HepG2 (cell line): ENCODE data around the gene ZBTB47. TPM values are rescaled to one million over a fixed set of nuclear protein-coding genes. Genes with fewer than 3 reads are reported as not detected.

Source experiments
- AHR ChIP-seq: IDR thresholded peaks from 2 replicates; pipeline ENCODE4 v1.6.1; 2018; ENCODE audit warnings: missing genetic modification reagents, missing compliant biosample characterization
- ATRX ChIP-seq: sonication (generic); formaldehyde crosslinking; IDR thresholded peaks from 2 replicates; pipeline ENCODE4 v1.4.0; 2020; ENCODE audit warnings: missing genetic modification reagents, borderline replicate concordance
- CBX5 ChIP-seq: sonication (generic); formaldehyde crosslinking; IDR thresholded peaks from 2 replicates; pipeline ENCODE4 v1.4.0; 2020; ENCODE audit warnings: missing genetic modification reagents, borderline replicate concordance
- FLYWCH1 ChIP-seq: sonication (generic); formaldehyde crosslinking; IDR thresholded peaks from 2 replicates; pipeline ENCODE4 v1.8.1; 2023; ENCODE audit warnings: mild to moderate bottlenecking, missing genetic modification reagents
- FOXO1 ChIP-seq: sonication (generic); formaldehyde crosslinking; IDR thresholded peaks from 2 replicates; pipeline ENCODE4 v1.4.0; 2020; ENCODE audit warnings: missing genetic modification reagents
- RARG ChIP-seq: sonication (generic); formaldehyde crosslinking; IDR thresholded peaks from 2 replicates; pipeline ENCODE4 v1.4.0; 2020; ENCODE audit warnings: low read depth, mild to moderate bottlenecking, missing genetic modification reagents
- SIN3A ChIP-seq: IDR thresholded peaks from 2 replicates; pipeline ENCODE4 v1.6.1; 2011; ENCODE audit warnings: low read depth, mild to moderate bottlenecking, control low read depth, low read length, borderline replicate concordance
- SMARCC2 ChIP-seq: fragments of 450-650 bp; IDR thresholded peaks from 2 replicates; pipeline ENCODE4 v1.6.1; 2017; ENCODE audit warnings: antibody characterized with exemption, mild to moderate bottlenecking
- TRIM24 ChIP-seq: sonication (generic); formaldehyde crosslinking; IDR thresholded peaks from 2 replicates; pipeline ENCODE4 v1.8.0; 2022; ENCODE audit warnings: mild to moderate bottlenecking, missing genetic modification reagents
- ZBTB8A ChIP-seq: sonication (generic); formaldehyde crosslinking; IDR thresholded peaks from 2 replicates; pipeline ENCODE4 v1.4.0; 2020; ENCODE audit warnings: mild to moderate bottlenecking, low read depth, missing genetic modification reagents, borderline replicate concordance
- ZFP90 ChIP-seq: sonication (generic); formaldehyde crosslinking; IDR thresholded peaks from 2 replicates; pipeline ENCODE4 v1.8.0; 2022; ENCODE audit warnings: missing genetic modification reagents, mild to moderate bottlenecking, inconsistent platforms, borderline replicate concordance
- ZNF124 ChIP-seq: sonication (generic); formaldehyde crosslinking; IDR thresholded peaks from 2 replicates; pipeline ENCODE4 v1.4.0; 2020; ENCODE audit warnings: missing genetic modification reagents
- ZNF160 ChIP-seq: sonication (generic); formaldehyde crosslinking; IDR thresholded peaks from 2 replicates; pipeline ENCODE4 v1.8.0; 2022; ENCODE audit warnings: mild to moderate bottlenecking, inconsistent platforms, missing genetic modification reagents
- ZNF17 ChIP-seq: sonication (generic); formaldehyde crosslinking; IDR thresholded peaks from 2 replicates; pipeline ENCODE4 v1.5.0; 2020; ENCODE audit warnings: mild to moderate bottlenecking, missing genetic modification reagents
- ZNF724P ChIP-seq: sonication (generic); formaldehyde crosslinking; IDR thresholded peaks from 2 replicates; pipeline ENCODE4 v1.8.0; 2022; ENCODE audit warnings: missing genetic modification reagents, borderline replicate concordance
- ZNF792 ChIP-seq: IDR thresholded peaks from 2 replicates; pipeline ENCODE4 v1.6.1; 2016
- ZNF879 ChIP-seq: sonication (generic); formaldehyde crosslinking; IDR thresholded peaks from 2 replicates; pipeline ENCODE4 v1.8.1; 2023; ENCODE audit warnings: missing genetic modification reagents
- ZSCAN12 ChIP-seq: sonication (generic); formaldehyde crosslinking; IDR thresholded peaks from 2 replicates; pipeline ENCODE4 v1.9.0; 2021; ENCODE audit warnings: mild to moderate bottlenecking, missing genetic modification reagents
- ZSCAN29 ChIP-seq: sonication (generic); formaldehyde crosslinking; conservative IDR thresholded peaks from 2 replicates; pipeline ENCODE4 v1.4.0; 2020; ENCODE audit warnings: mild to moderate bottlenecking, missing genetic modification reagents
- polyA plus RNA-seq, 8 experiments: library from polyadenylated mRNA; depleted of rRNA in 3 of 8; stranded (reverse) in 7 of 8; unstranded in 1 of 8; fragments of >200 nt; fragmentation: Illumina TruSeq in 4 of 8; extraction: Trizol in 4 of 8; gene quantifications; 2 replicates each; pipeline versions ENCODE4 v1.2.1 to v1.2.3, GENCODE V29; 2011 to 2016; ENCODE audit warnings: low read depth in 4 of 8, missing spikeins in 1 of 8, mixed read lengths in 1 of 8; ENCODE audit not compliant: insufficient read depth in 1 of 8
- total RNA-seq, 5 experiments: library from RNA; depleted of rRNA; stranded (reverse); fragments of >200 nt; fragmentation: Illumina TruSeq; extraction: Trizol; gene quantifications; 2 replicates each; pipeline ENCODE4 v1.2.3, GENCODE V29; 2016; ENCODE audit warnings: low read depth in 1 of 5
- TF ChIP-seq, protein P1 (sequence below): sonication (generic); formaldehyde crosslinking; IDR thresholded peaks from 2 replicates; pipeline ENCODE4 v1.4.0; 2020; ENCODE audit warnings: mild to moderate bottlenecking, missing genetic modification reagents
- TF ChIP-seq, protein P2 (sequence below): sonication (generic); formaldehyde crosslinking; IDR thresholded peaks from 2 replicates; pipeline ENCODE4 v1.4.0; 2020; ENCODE audit warnings: missing genetic modification reagents, borderline replicate concordance
- TF ChIP-seq, protein P3 (sequence below): sonication (generic); formaldehyde crosslinking; IDR thresholded peaks from 2 replicates; pipeline ENCODE4 v1.4.0; 2020; ENCODE audit warnings: missing genetic modification reagents, borderline replicate concordance

Gene ZBTB47
- total and polyA plus RNA-seq, 2 of the 13 experiments (the other 11 are each of a cell fraction or from before 2014, with no cell fraction given), result 1.5 to 3.1 TPM

DNA sequence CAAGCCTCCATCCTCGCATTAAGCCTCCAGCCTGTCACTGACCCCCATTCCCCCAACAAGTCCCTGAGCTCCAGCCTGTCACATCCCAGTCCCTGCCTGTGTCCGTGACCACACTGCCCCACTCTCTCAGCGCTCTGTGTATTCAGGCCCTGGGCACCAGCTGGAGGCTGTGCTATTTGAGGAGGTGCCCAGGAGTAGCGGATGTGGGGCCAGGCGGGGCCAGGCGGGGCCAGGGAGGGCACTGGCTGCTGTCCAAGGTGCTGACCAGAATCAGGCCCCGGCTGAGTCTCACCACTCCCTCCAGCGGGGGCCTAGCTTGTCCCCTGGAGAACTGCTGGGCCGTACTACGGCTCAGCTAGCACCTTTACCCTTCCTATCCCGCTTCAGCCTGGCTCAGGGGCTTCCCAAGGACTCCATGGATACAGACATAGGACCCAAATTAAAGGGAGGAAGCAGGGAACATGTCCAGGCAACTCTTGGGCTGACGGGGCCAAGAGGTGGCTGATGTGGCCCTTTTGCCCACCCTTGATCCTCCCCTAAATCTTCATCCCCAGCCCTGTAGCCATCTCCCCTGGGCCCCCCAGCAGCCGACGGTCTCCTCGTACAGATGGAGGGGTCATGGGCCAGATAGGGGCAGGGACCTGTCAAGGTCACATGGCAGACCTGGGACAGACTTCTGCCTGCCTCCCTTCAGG, 48.0 kb downstream of the ZBTB47 start (continued):
- TF ChIP-seq ZNF792 (CRISPR knock-in tag), result peak; percentile 94
- TF ChIP-seq ZNF160 (CRISPR knock-in tag), result peak; percentile 88
- no peak for TF ChIP-seq ZNF17
- peak; percentile 85; the same call in 1 of the 2 replicates for TF ChIP-seq ZNF124
- TF ChIP-seq, protein P1, sequence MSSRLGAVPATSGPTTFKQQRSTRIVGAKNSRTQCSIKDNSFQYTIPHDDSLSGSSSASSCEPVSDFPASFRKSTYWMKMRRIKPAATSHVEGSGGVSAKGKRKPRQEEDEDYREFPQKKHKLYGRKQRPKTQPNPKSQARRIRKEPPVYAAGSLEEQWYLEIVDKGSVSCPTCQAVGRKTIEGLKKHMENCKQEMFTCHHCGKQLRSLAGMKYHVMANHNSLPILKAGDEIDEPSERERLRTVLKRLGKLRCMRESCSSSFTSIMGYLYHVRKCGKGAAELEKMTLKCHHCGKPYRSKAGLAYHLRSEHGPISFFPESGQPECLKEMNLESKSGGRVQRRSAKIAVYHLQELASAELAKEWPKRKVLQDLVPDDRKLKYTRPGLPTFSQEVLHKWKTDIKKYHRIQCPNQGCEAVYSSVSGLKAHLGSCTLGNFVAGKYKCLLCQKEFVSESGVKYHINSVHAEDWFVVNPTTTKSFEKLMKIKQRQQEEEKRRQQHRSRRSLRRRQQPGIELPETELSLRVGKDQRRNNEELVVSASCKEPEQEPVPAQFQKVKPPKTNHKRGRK (CRISPR knock-in tag), result no peak
- TF ChIP-seq TRIM24 (CRISPR knock-in tag), result no peak
- TF ChIP-seq, protein P2, sequence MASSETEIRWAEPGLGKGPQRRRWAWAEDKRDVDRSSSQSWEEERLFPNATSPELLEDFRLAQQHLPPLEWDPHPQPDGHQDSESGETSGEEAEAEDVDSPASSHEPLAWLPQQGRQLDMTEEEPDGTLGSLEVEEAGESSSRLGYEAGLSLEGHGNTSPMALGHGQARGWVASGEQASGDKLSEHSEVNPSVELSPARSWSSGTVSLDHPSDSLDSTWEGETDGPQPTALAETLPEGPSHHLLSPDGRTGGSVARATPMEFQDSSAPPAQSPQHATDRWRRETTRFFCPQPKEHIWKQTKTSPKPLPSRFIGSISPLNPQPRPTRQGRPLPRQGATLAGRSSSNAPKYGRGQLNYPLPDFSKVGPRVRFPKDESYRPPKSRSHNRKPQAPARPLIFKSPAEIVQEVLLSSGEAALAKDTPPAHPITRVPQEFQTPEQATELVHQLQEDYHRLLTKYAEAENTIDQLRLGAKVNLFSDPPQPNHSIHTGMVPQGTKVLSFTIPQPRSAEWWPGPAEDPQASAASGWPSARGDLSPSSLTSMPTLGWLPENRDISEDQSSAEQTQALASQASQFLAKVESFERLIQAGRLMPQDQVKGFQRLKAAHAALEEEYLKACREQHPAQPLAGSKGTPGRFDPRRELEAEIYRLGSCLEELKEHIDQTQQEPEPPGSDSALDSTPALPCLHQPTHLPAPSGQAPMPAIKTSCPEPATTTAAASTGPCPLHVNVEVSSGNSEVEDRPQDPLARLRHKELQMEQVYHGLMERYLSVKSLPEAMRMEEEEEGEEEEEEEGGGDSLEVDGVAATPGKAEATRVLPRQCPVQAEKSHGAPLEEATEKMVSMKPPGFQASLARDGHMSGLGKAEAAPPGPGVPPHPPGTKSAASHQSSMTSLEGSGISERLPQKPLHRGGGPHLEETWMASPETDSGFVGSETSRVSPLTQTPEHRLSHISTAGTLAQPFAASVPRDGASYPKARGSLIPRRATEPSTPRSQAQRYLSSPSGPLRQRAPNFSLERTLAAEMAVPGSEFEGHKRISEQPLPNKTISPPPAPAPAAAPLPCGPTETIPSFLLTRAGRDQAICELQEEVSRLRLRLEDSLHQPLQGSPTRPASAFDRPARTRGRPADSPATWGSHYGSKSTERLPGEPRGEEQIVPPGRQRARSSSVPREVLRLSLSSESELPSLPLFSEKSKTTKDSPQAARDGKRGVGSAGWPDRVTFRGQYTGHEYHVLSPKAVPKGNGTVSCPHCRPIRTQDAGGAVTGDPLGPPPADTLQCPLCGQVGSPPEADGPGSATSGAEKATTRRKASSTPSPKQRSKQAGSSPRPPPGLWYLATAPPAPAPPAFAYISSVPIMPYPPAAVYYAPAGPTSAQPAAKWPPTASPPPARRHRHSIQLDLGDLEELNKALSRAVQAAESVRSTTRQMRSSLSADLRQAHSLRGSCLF (CRISPR knock-in tag), result peak; percentile 95
- TF ChIP-seq ZFP90, result peak; percentile 90; the same call in 1 of the 2 replicates
- TF ChIP-seq ZBTB8A, result no peak
- TF ChIP-seq, protein P3, sequence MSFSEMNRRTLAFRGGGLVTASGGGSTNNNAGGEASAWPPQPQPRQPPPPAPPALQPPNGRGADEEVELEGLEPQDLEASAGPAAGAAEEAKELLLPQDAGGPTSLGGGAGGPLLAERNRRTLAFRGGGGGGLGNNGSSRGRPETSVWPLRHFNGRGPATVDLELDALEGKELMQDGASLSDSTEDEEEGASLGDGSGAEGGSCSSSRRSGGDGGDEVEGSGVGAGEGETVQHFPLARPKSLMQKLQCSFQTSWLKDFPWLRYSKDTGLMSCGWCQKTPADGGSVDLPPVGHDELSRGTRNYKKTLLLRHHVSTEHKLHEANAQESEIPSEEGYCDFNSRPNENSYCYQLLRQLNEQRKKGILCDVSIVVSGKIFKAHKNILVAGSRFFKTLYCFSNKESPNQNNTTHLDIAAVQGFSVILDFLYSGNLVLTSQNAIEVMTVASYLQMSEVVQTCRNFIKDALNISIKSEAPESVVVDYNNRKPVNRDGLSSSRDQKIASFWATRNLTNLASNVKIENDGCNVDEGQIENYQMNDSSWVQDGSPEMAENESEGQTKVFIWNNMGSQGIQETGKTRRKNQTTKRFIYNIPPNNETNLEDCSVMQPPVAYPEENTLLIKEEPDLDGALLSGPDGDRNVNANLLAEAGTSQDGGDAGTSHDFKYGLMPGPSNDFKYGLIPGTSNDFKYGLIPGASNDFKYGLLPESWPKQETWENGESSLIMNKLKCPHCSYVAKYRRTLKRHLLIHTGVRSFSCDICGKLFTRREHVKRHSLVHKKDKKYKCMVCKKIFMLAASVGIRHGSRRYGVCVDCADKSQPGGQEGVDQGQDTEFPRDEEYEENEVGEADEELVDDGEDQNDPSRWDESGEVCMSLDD (CRISPR knock-in tag), result peak; percentile 79
- 0 out of 2 replicates have a peak, but pooled peaks have one; percentile 51 for TF ChIP-seq CBX5 (CRISPR knock-in tag)
- peak; percentile 70 for TF ChIP-seq FOXO1 (CRISPR knock-in tag)
- peak; percentile 88; the same call in 1 of the 2 replicates for TF ChIP-seq ZNF879
- TF ChIP-seq ZSCAN12 (CRISPR knock-in tag), result peak; percentile 95
- no peak for TF ChIP-seq ZSCAN29 (CRISPR knock-in tag)
- no peak for TF ChIP-seq SMARCC2
- no peak for TF ChIP-seq FLYWCH1 (CRISPR knock-in tag)
- no peak for TF ChIP-seq SIN3A
- TF ChIP-seq ATRX (CRISPR knock-in tag), result no peak
- peak; percentile 86; the same call in 1 of the 2 replicates for TF ChIP-seq ZNF724P
- peak; percentile 90; the same call in 1 of the 2 replicates for TF ChIP-seq AHR (CRISPR knock-in tag)
- no peak for TF ChIP-seq RARG (CRISPR knock-in tag)
